GM19324 (cell line): ENCODE data around the gene PDE11A.

ENCODE experiments used
- ATAC-seq: cut with Tn5 transposase; IDR thresholded peaks from one replicate; pipeline ENCODE4 v1.9.1; 2021; ENCODE audit warnings: mild to moderate bottlenecking, moderate library complexity; ENCODE audit not compliant: unreplicated experiment, low FRiP score

PDE11A gene

GRCh38 chr2:177930916-177931315 is 141.7 kb downstream of the PDE11A start:
- no peak for ATAC-seq

GRCh38 chr2:177929662-177930522 is 142.7 kb downstream of the PDE11A start:
- ATAC-seq, result no peak

GRCh38 chr2:177923323-177923722 is 149.3 kb downstream of the PDE11A start:
- no peak for ATAC-seq

- no peak for ATAC-seq
Measured at GRCh38 chr2:177921726-177922125, 150.9 kb downstream of the PDE11A start.

- no peak for ATAC-seq
Measured at GRCh38 chr2:177917169-177917568, 155.4 kb downstream of the PDE11A start.

- ATAC-seq, result no peak
Measured at GRCh38 chr2:177916342-177916741, 156.2 kb downstream of the PDE11A start.

- no peak for ATAC-seq
Measured at GRCh38 chr2:177914247-177914646, 158.3 kb downstream of the PDE11A start.

- ATAC-seq, result no peak
Measured at GRCh38 chr2:177909962-177910361, 162.6 kb downstream of the PDE11A start.

GRCh38 chr2:177908824-177909223 is 163.8 kb downstream of the PDE11A start:
- ATAC-seq, result no peak

GRCh38 chr2:177908182-177908581 is 164.4 kb downstream of the PDE11A start:
- ATAC-seq, result no peak

- peak; percentile 91 for ATAC-seq
Measured at GRCh38 chr2:177906041-177906718, 166.4 kb downstream of the PDE11A start.

- ATAC-seq, result no peak
Measured at GRCh38 chr2:177905640-177906039, 166.9 kb downstream of the PDE11A start.

- ATAC-seq, result no peak
Measured at GRCh38 chr2:177902395-177903163, 170.0 kb downstream of the PDE11A start.

- no peak for ATAC-seq
Measured at GRCh38 chr2:177900082-177900481, 172.5 kb downstream of the PDE11A start.

- no peak for ATAC-seq
Measured at GRCh38 chr2:177897278-177897677, 175.3 kb downstream of the PDE11A start.

GRCh38 chr2:177896587-177896986 is 176.0 kb downstream of the PDE11A start:
- ATAC-seq, result no peak

- ATAC-seq, result no peak
Measured at GRCh38 chr2:177894546-177894945, 178.0 kb downstream of the PDE11A start.

GRCh38 chr2:177893880-177894279 is 178.7 kb downstream of the PDE11A start:
- no peak for ATAC-seq

- no peak for ATAC-seq
Measured at GRCh38 chr2:177891533-177891932, 181.0 kb downstream of the PDE11A start.

GRCh38 chr2:177889818-177890460 is 182.6 kb downstream of the PDE11A start:
- ATAC-seq, result no peak

- ATAC-seq, result no peak
Measured at GRCh38 chr2:177888581-177888980, 184.0 kb downstream of the PDE11A start.
